ENCODE data around the gene PLAC1. TPM values are rescaled to one million over a fixed set of nuclear protein-coding genes. Genes with fewer than 3 reads are reported as not detected.
A peak's percentile ranks its signal among the peaks of the same experiment; 100 is the strongest.

PLAC1 gene
- total RNA-seq, 6 experiments from 2014 or later, result 0.51 TPM; not detected in 5

- peaks cover 6% of the 10 kb centered on the region; the same call in 1 of the 2 replicates for H3K36me3 Mint-ChIP-seq (ENCODE audit: low read depth)
- H3K4me3 Mint-ChIP-seq, result no peak overlapping the region
- no peaks in the 10 kb centered on the region for H3K27me3 Mint-ChIP-seq (ENCODE audit: insufficient read depth)
- H3K9me3 Mint-ChIP-seq, result no peaks in the 10 kb centered on the region
- 0 out of 2 replicates have a peak, but pooled peaks have one; percentile 6 for TF ChIP-seq CTCF (IDR thresholded peaks at IDR 0.05)
- DNase-seq, result no peak
- H3K4me1 Mint-ChIP-seq (ENCODE audit: low read depth), result peaks cover 7% of the 10 kb centered on the region; the same call in 1 of the 2 replicates
- no peak overlapping the region for H3K27ac Mint-ChIP-seq
Observed at GRCh38 chrX:134649770-134650169, 8.5 kb downstream of the PLAC1 start.

- no peaks in the 10 kb centered on the region for H3K27me3 Mint-ChIP-seq (ENCODE audit: insufficient read depth)
- peaks cover 6% of the 10 kb centered on the region; the same call in 1 of the 2 replicates for H3K36me3 Mint-ChIP-seq (ENCODE audit: low read depth)
- no peaks in the 10 kb centered on the region for H3K9me3 Mint-ChIP-seq
Observed at GRCh38 chrX:134647477-134647877, 10.8 kb downstream of the PLAC1 start.

GRCh38 chrX:134646691-134647090 is 11.6 kb downstream of the PLAC1 start:
- H3K36me3 Mint-ChIP-seq (ENCODE audit: low read depth), result peaks cover 6% of the 10 kb centered on the region; the same call in 1 of the 2 replicates
- H3K27ac Mint-ChIP-seq, result no peak overlapping the region
- no peak for DNase-seq
- H3K4me3 Mint-ChIP-seq, result no peak overlapping the region
- no peak for TF ChIP-seq CTCF (IDR thresholded peaks at IDR 0.05)
- no peaks in the 10 kb centered on the region for H3K9me3 Mint-ChIP-seq
- H3K27me3 Mint-ChIP-seq (ENCODE audit: insufficient read depth), result no peaks in the 10 kb centered on the region
- H3K4me1 Mint-ChIP-seq (ENCODE audit: low read depth), result peaks cover 19% of the 10 kb centered on the region

More at GRCh38 chrX:134647477-134647877, 10.8 kb downstream of the PLAC1 start:
- Mint-ChIP-seq H3K27ac (no peak overlapping the region), H3K4me1 (ENCODE audit: low read depth) (peaks cover 16% of the 10 kb centered on the region), H3K4me3 (no peak overlapping the region)
- no peak for DNase-seq
- TF ChIP-seq CTCF (IDR thresholded peaks at IDR 0.05), result no peak

GRCh38 chrX:134645936-134646543 is 12.2 kb downstream of the PLAC1 start:
- no peak for TF ChIP-seq CTCF (IDR thresholded peaks at IDR 0.05)
- no peak for DNase-seq
- Mint-ChIP-seq H3K27ac (no peak overlapping the region), H3K4me3 (no peak overlapping the region), H3K4me1 (ENCODE audit: low read depth) (peaks cover 21% of the 10 kb centered on the region), H3K36me3 (ENCODE audit: low read depth) (peaks cover 6% of the 10 kb centered on the region; the same call in 1 of the 2 replicates), H3K9me3 (no peaks in the 10 kb centered on the region), H3K27me3 (ENCODE audit: insufficient read depth) (no peaks in the 10 kb centered on the region)

GRCh38 chrX:134642386-134642785 is 15.9 kb downstream of the PLAC1 start:
- DNase-seq, result no peak
- H3K4me1 Mint-ChIP-seq (ENCODE audit: low read depth), result peaks cover 21% of the 10 kb centered on the region
- no peak for TF ChIP-seq CTCF (IDR thresholded peaks at IDR 0.05)
- no peak overlapping the region; the same call in 1 of the 2 replicates for H3K27ac Mint-ChIP-seq
- H3K27me3 Mint-ChIP-seq (ENCODE audit: insufficient read depth), result no peaks in the 10 kb centered on the region
- peaks cover 6% of the 10 kb centered on the region; the same call in 1 of the 2 replicates for H3K36me3 Mint-ChIP-seq (ENCODE audit: low read depth)
- H3K9me3 Mint-ChIP-seq, result no peaks in the 10 kb centered on the region
- no peak overlapping the region; the same call in 1 of the 2 replicates for H3K4me3 Mint-ChIP-seq
